Neural progenitor cell (in vitro differentiated cells): ENCODE data around the gene PCNX1. TPM values are rescaled to one million over a fixed set of nuclear protein-coding genes. Genes with fewer than 3 reads are reported as not detected.
"Not testable (repeated sequence)": the region's sequence is repeated elsewhere in the genome, so short reads cannot be mapped to it uniquely, and the experiment has no call there.

Experiments
- DNase-seq: peaks from one replicate; pipeline ENCODE4 v3.0.0-alpha.2; 2016; ENCODE audit warnings: low spot score
- H2AFZ ChIP-seq: fragments of 200-600 bp; sonication (generic); replicated peaks from 2 replicates; pipeline ENCODE4 v1.6.1; 2016; ENCODE audit warnings: antibody characterized with exemption
- H3F3A ChIP-seq: fragments of 200-600 bp; sonication (generic); 2 replicates; pipeline ENCODE4 v1.6.1; 2016; ENCODE audit warnings: antibody characterized with exemption, low read depth
- H3K27ac ChIP-seq: fragments of 200-600 bp; sonication (generic); 2 replicates; pipeline ENCODE4 v1.5.1; 2016; ENCODE audit warnings: mild to moderate bottlenecking
- H3K27me3 ChIP-seq: fragments of 200-600 bp; sonication (generic); 2 replicates; pipeline ENCODE4 v1.6.1; 2016; ENCODE audit warnings: mild to moderate bottlenecking, moderate library complexity
- H3K36me3 ChIP-seq: fragments of 200-600 bp; sonication (generic); 2 replicates; pipeline ENCODE4 v1.5.1; 2016
- H3K4me1 ChIP-seq: fragments of 200-600 bp; sonication (generic); 2 replicates; pipeline ENCODE4 v1.6.1; 2016; ENCODE audit warnings: mixed run types
- H3K4me2 ChIP-seq: fragments of 200-600 bp; sonication (generic); 2 replicates; pipeline ENCODE4 v1.6.1; 2016
- H3K4me3 ChIP-seq: fragments of 200-600 bp; sonication (generic); 2 replicates; pipeline ENCODE4 v1.5.1; 2016
- H3K79me2 ChIP-seq: fragments of 200-600 bp; sonication (generic); 2 replicates; pipeline ENCODE4 v1.6.1; 2016; ENCODE audit warnings: low read depth
- H3K9ac ChIP-seq: fragments of 200-600 bp; sonication (generic); 2 replicates; pipeline ENCODE4 v1.6.1; 2016
- H3K9me3 ChIP-seq: fragments of 200-600 bp; sonication (generic); 2 replicates; pipeline ENCODE4 v1.5.1; 2016; ENCODE audit warnings: low read depth
- H4K20me1 ChIP-seq: fragments of 200-600 bp; sonication (generic); 2 replicates; pipeline ENCODE4 v1.6.1; 2016; ENCODE audit warnings: low read depth
- H3K27ac Mint-ChIP-seq: 3 replicates; pipeline ENCODE4 v1.8.0; 2021; ENCODE audit warnings: mixed read lengths
- H3K27me3 Mint-ChIP-seq: 2 replicates; pipeline ENCODE4 v1.8.0; 2022; ENCODE audit warnings: low read depth, mild to moderate bottlenecking, inconsistent platforms, moderate library complexity, mixed read lengths; ENCODE audit not compliant: insufficient read depth
- H3K36me3 Mint-ChIP-seq: 3 replicates; pipeline ENCODE4 v1.8.0; 2021; ENCODE audit warnings: mixed read lengths
- H3K4me1 Mint-ChIP-seq: 3 replicates; pipeline ENCODE4 v1.8.0; 2021; ENCODE audit warnings: mixed read lengths
- H3K4me3 Mint-ChIP-seq: 3 replicates; pipeline ENCODE4 v1.8.0; 2021; ENCODE audit warnings: mild to moderate bottlenecking, moderate library complexity, mixed read lengths
- H3K9me3 Mint-ChIP-seq: 3 replicates; pipeline ENCODE4 v1.8.0; 2020; ENCODE audit warnings: mixed read lengths
- CTCF ChIP-seq: fragments of 200-600 bp; sonication (generic); IDR thresholded peaks from 2 replicates; pipeline ENCODE4 v1.5.1; 2017; ENCODE audit warnings: antibody characterized with exemption, mild to moderate bottlenecking
- EZH2 ChIP-seq: fragments of 200-600 bp; sonication (generic); IDR thresholded peaks from 2 replicates; pipeline ENCODE4 v1.6.1; 2017; ENCODE audit warnings: antibody characterized with exemption, mild to moderate bottlenecking, moderate library complexity
- EZH2phosphoT487 ChIP-seq: fragments of 200-600 bp; sonication (generic); IDR thresholded peaks from 2 replicates; pipeline ENCODE4 v1.6.1; 2017; ENCODE audit warnings: antibody characterized with exemption
- total RNA-seq: library from RNA; depleted of rRNA; stranded (reverse); fragments of >200 nt; gene quantifications from 2 replicates; pipeline ENCODE4 v1.2.3, GENCODE V29; 2015; ENCODE audit warnings: low replicate concordance

PCNX1 gene
- total RNA-seq, 1 donor from 2014 or later = 48.6 TPM

GRCh38 chr14:70942342-70942706 is 35.1 kb downstream of the PCNX1 start:
- no peak for TF ChIP-seq EZH2phosphoT487
- TF ChIP-seq CTCF = no peak
- no peak for TF ChIP-seq EZH2
- Histone ChIP-seq H3K36me3 (peaks cover 12% of the 10 kb centered on the region), H3K9ac (no peak overlapping the region), H3K27ac (no peak overlapping the region), H3K9me3 (peaks cover 15% of the 10 kb centered on the region), H4K20me1 (no peaks in the 10 kb centered on the region), H3K4me3 (no peak overlapping the region), H2AFZ (no peak overlapping the region), H3K27me3 (no peaks in the 10 kb centered on the region), H3K4me1 (no peaks in the 10 kb centered on the region), H3K79me2 (peaks cover 95% of the 10 kb centered on the region), H3F3A (peaks cover 7% of the 10 kb centered on the region), H3K4me2 (no peak overlapping the region)
- Mint-ChIP-seq H3K9me3 (peaks cover 85% of the 10 kb centered on the region), H3K4me1 (no peaks in the 10 kb centered on the region), H3K4me3 (no peak overlapping the region), H3K27me3 (peaks cover 6% of the 10 kb centered on the region), H3K36me3 (peaks cover 59% of the 10 kb centered on the region), H3K27ac (no peak overlapping the region)
- no peak for DNase-seq

- Histone ChIP-seq H3K9me3 (peaks cover 15% of the 10 kb centered on the region), H3K79me2 (peaks cover 91% of the 10 kb centered on the region), H3F3A (peaks cover 11% of the 10 kb centered on the region), H3K36me3 (peaks cover 15% of the 10 kb centered on the region)
- H3K27ac ChIP-seq, H3K4me2 ChIP-seq, H3K9ac ChIP-seq, H3K27ac Mint-ChIP-seq, H2AFZ ChIP-seq, H3K4me1 Mint-ChIP-seq, H3K27me3 Mint-ChIP-seq, H3K4me1 ChIP-seq, H3K4me3 Mint-ChIP-seq, H3K27me3 ChIP-seq, H3K4me3 ChIP-seq, H4K20me1 ChIP-seq, DNase-seq: not testable (repeated sequence)
- Mint-ChIP-seq H3K36me3 (peaks cover 59% of the 10 kb centered on the region), H3K9me3 (peaks cover 84% of the 10 kb centered on the region)
Observed at GRCh38 chr14:70942721-70943120, 35.5 kb downstream of the PCNX1 start.

- DNase-seq = no peak
- Histone ChIP-seq H4K20me1 (no peaks in the 10 kb centered on the region), H3K36me3 (peaks cover 15% of the 10 kb centered on the region), H3K4me1 (no peaks in the 10 kb centered on the region), H3K9ac (no peak overlapping the region), H3K4me3 (no peak overlapping the region), H2AFZ (no peak overlapping the region), H3F3A (peaks cover 22% of the 10 kb centered on the region), H3K27ac (no peak overlapping the region), H3K79me2 (peaks cover 85% of the 10 kb centered on the region), H3K27me3 (no peaks in the 10 kb centered on the region), H3K4me2 (no peak overlapping the region), H3K9me3 (peaks cover 15% of the 10 kb centered on the region)
- no peak overlapping the region for H3K27ac Mint-ChIP-seq
- H3K4me1 Mint-ChIP-seq = no peaks in the 10 kb centered on the region
- no peak overlapping the region for H3K4me3 Mint-ChIP-seq
- no peak for TF ChIP-seq EZH2phosphoT487
- no peak for TF ChIP-seq CTCF
- TF ChIP-seq EZH2 = no peak
- H3K36me3 Mint-ChIP-seq = peaks cover 65% of the 10 kb centered on the region
- peaks cover 81% of the 10 kb centered on the region for H3K9me3 Mint-ChIP-seq
- peaks cover 6% of the 10 kb centered on the region for H3K27me3 Mint-ChIP-seq
Observed at GRCh38 chr14:70943838-70944237, 36.6 kb downstream of the PCNX1 start.

- no peak overlapping the region for H2AFZ ChIP-seq
- H3K27ac ChIP-seq = no peak overlapping the region
- no peak overlapping the region for H3K4me2 ChIP-seq
- H3K9ac ChIP-seq = no peak overlapping the region
- no peaks in the 10 kb centered on the region for H3K27me3 ChIP-seq
- H3K36me3 ChIP-seq = peaks cover 23% of the 10 kb centered on the region
- H3K4me1 Mint-ChIP-seq = no peaks in the 10 kb centered on the region
- DNase-seq = no peak
- H3K79me2 ChIP-seq = peaks cover 73% of the 10 kb centered on the region
- H4K20me1 ChIP-seq = no peaks in the 10 kb centered on the region
- H3K9me3 Mint-ChIP-seq = peaks cover 56% of the 10 kb centered on the region
- no peak for TF ChIP-seq CTCF
- no peak for TF ChIP-seq EZH2phosphoT487
- TF ChIP-seq EZH2 = no peak
- H3K4me3 ChIP-seq = no peak overlapping the region
- peaks cover 63% of the 10 kb centered on the region for H3K36me3 Mint-ChIP-seq
- no peak overlapping the region for H3K27ac Mint-ChIP-seq
- peaks cover 14% of the 10 kb centered on the region for H3K9me3 ChIP-seq
- no peak overlapping the region for H3K4me3 Mint-ChIP-seq
- peaks cover 4% of the 10 kb centered on the region for H3K27me3 Mint-ChIP-seq
- H3F3A ChIP-seq = peaks cover 30% of the 10 kb centered on the region
- no peaks in the 10 kb centered on the region for H3K4me1 ChIP-seq
Observed at GRCh38 chr14:70947739-70948138, 40.5 kb downstream of the PCNX1 start.
